Esophagus squamous epithelium (tissue), 4 donors: ENCODE measurements around the gene TCN2.
A peak's percentile ranks its signal among the peaks of the same experiment; 100 is the strongest.

Source experiments
- CTCF ChIP-seq, 6 experiments: fragments of 450-650 bp in 4 of 6; fragments of 200-600 bp in 2 of 6; sonication (generic) in 2 of 6; IDR thresholded peaks; one replicate each; pipeline ENCODE4 v1.5.1; 2016 to 2019; ENCODE audit warnings: antibody characterized with exemption in 6 of 6, mild to moderate bottlenecking in 4 of 6, moderate library complexity in 4 of 6
- POLR2A ChIP-seq, 4 donors: fragments of 450-650 bp; IDR thresholded peaks; one replicate each; pipeline ENCODE4 v1.6.1; 2017; ENCODE audit warnings: antibody characterized with exemption in 4 of 4, mild to moderate bottlenecking in 4 of 4, moderate library complexity in 3 of 4

- TF ChIP-seq CTCF (IDR thresholded peaks at IDR 0.05) = no peak
- TF ChIP-seq POLR2A (IDR thresholded peaks at IDR 0.05) = peak in 1 of 4 donors; percentile 34
These were observed 2.5 kb downstream of the TCN2 start for GRCh38 chr22:30609260-30610185.
